NCI-H226 (cell line): ENCODE results near the gene IL31.

Experiments used
- DNase-seq: peaks from one replicate; pipeline ENCODE4 v3.0.0-alpha.2; 2015

The IL31 gene

DNA sequence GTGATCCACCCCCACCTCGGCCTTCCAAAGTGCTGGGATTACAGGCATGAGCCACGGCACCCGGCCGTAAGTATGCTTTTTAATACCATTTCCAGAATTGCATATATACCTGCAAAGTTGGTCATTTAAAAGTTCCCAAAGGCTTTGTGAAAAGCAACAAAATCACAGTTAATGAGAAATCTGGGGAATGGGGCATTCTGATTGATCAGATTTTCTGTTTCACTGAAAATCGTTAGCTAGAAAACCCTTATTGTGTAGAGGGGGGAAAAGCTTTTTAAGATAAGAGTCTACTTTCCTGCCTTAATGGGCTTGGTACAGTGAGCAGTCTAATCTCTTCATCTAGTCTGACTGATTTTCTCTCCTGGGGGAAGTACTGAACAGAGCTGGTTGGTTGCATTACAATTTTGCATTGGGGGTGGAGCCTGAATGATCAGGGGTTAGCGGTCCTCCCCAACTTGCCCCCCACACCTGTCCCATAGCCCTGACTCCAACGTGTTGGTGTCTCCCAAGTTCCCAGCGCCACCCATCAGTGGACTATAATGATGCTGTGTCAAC is 23.8 kb downstream of the IL31 start:
- DNase-seq: no peak

DNA sequence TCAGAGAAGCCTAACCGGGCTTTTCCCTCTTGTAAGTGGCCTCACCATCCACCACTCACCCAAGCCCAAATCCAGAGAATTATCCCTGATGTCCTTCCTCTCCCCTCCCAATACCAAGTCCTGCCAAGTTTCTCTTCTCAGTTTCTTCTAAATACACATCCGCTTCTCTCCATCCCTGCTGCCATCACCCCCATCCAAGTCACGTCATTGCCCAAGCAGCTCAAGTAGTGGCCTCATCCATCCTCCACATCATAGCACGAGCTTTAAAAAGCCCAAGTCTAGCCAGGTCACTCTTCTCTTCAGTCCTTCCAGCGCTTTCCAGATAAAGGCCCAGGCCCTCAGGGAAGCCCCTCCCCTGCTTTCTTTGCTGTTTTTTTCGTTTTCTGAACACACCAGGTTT is 25.4 kb downstream of the IL31 start:
- no peak for DNase-seq

DNA sequence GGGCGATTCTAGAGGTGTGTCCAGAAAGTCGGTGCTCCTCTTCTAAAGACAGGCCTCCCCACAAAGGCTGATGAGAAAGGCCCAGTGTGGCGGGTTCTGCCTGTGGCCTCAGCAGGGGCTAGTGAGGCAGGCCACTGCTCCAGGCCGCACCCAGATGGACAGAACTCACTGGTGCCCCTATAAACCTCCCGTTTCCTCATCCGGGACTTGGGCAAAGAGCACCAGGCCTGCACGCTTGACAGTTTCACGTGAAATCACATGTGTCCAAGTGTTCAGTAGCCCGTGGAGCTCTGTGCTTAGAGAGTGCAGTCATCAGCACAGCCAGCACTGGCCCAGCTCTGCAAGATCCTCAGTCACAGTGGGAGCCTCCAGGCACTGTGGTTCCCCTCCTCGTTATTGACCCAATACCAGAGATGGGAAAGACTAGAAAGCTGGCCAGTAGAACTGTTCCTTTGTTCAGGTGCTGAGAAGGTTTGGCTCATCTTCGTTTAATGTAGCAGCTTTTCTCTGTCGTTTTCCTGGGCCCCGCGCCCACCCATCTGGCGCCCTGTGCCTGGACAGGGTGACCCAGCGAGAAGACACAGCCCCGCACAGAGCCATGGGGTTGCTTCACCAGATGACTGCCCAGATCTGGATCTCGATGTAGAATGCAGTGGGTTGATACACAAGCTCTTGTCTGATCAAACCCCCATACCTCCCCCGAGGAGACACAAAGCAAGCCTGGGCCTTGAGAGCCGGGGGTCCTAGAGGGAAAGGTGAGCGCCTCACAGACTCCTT is 26.3 kb downstream of the IL31 start:
- no peak for DNase-seq

DNA sequence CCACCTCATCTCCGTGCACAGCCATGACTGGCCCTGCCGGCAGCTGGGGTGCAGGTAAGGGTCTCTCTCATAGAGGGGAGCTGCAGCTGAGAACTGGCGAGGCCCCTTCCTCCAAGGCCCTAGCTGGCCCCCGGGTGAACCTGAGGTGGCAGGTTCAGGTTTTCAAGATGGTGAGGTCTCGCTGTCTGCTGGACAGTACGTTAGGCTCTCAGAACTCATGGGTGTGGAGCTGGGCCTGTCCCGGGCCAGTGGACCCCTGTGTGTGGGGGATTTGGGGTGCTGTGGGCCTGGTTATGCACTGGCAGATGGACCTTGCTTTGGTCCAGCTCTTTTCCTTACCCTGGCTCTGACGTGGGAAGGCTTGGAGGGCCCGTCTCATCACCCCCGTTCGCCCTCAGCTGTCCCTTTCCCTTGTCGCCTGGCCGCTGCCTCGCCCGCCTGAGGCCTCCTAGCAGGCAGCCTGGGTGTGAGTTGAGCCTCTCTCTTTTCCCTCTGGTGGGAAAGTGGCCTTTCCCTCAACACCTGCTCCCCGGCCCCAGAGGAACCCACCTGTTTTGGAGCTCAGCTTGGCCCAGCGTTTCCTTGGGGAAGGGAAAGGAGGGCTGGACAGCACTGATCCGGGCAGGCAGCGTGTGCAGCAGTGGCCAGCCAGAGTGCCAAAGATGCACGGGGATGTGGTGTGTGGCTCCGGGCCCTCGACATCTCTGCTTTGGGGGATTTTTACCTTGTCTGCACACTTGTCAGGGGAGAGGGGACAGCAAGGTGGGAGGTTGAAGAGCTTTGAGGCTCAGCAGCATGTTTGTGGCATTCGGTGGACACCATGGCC is 28.3 kb downstream of the IL31 start:
- DNase-seq: no peak

- no peak for DNase-seq
These were observed 29.1 kb downstream of the IL31 start for GRCh38 chr12:122144885-122145284.

DNA sequence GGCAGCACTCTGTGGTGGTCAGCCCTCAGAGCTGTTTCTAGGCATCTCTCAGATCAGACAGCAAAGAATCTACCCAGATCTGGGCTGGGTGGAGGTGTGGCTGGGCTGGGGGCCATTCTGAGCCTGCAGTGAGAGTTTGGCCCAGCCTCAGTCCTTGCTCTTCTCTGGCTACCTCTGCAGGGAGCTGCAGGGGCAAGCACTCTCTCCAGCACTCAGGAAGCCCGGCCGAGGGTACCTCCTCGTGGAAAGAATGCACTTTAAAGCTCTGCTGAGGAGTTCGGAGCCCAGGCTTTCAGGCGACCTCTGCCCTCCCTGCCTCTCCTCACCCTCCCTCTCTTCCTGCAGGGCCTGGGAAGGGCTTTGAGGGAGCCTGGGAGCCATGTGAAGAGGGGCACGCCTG is 31.2 kb downstream of the IL31 start:
- no peak for DNase-seq

GRCh38 chr12:122141911-122142725 is 31.9 kb downstream of the IL31 start:
- DNase-seq: no peak

- DNase-seq: no peak
These were observed 33.4 kb downstream of the IL31 start for GRCh38 chr12:122140467-122141257.

GRCh38 chr12:122139941-122140340 is 34.1 kb downstream of the IL31 start:
- no peak for DNase-seq

GRCh38 chr12:122139266-122139665 is 34.8 kb downstream of the IL31 start:
- no peak for DNase-seq

- no peak for DNase-seq
These were observed 35.4 kb downstream of the IL31 start for GRCh38 chr12:122138616-122139015.

GRCh38 chr12:122138181-122138580 is 35.8 kb downstream of the IL31 start:
- DNase-seq: no peak

GRCh38 chr12:122137681-122138080 is 36.3 kb downstream of the IL31 start:
- DNase-seq: no peak

GRCh38 chr12:122137229-122137628 is 36.8 kb downstream of the IL31 start:
- no peak for DNase-seq

DNA sequence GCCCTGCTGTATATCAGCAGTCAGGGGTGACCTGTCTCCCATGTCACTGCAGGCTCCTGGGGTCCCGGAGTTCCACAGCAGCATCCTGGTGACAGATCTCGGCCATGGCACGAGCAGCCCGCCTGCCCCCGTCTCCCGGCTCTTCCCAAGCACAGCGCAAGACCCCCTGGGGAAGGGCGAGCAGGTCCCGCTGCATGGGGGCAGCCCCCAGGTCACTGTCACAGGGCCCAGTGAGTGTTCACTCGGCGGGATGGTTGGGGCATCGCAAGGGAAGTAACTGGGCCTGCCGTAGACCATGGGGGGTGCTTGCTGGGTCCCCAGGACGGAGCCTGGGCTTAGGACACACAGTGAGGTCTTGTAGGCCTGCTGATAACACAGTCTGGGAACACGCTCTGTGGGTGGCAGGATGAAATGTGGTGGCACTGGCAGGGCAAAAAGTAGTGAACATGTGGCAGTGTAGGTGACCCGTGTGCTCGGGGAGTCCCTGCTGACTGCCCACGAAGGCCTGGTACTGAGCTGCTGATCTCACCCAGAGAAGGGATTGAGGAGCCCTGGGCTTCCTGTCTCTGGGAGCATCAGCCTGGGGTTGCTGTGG is 38.5 kb downstream of the IL31 start:
- DNase-seq: no peak

GRCh38 chr12:122133192-122133950 is 40.6 kb downstream of the IL31 start:
- DNase-seq: no peak

- no peak for DNase-seq
These were observed 43.9 kb downstream of the IL31 start for GRCh38 chr12:122130150-122130549.

GRCh38 chr12:122129131-122129530 is 44.9 kb downstream of the IL31 start:
- DNase-seq: no peak

- DNase-seq: no peak
These were observed 45.5 kb downstream of the IL31 start for GRCh38 chr12:122128481-122128880.

DNA sequence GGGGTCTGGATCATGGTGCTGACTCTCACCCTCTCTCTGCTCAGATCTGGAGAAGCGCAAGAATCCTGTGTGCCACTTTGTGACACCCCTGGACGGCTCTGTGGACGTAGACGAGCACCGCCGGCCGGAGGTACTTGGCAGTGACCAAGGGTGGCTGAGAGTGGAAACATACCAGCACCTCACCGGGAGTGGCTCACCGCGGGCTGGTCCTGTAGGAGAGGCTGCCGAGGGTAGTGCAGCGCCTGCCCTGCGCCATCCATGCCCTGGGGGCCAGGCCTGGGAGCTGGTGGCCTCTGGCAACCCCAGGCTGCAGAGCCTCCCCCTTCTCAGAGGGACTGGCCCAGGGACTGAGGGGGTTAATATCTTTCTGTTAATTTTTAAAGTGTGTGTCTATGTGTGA is 46.2 kb downstream of the IL31 start:
- DNase-seq: no peak
